Measurements from ENCODE around the gene XPO5. TPM values are rescaled to one million over a fixed set of nuclear protein-coding genes. Genes with fewer than 3 reads are reported as not detected.
A peak's percentile ranks its signal among the peaks of the same experiment; 100 is the strongest.

The XPO5 gene
- total RNA-seq (10 to 100 TPM; 43.4 to 51.6 TPM), polyA plus RNA-seq (1 to 10 TPM; 5.1 to 8.7 (median 7.5) TPM), total RNA-seq (62.1 to 243 (median 88.0) reads per million in 6 experiments)

GRCh38 chr6:43575772-43576551 lies at the start of gene XPO5, which contains the start of gene POLH:
Gene XPO5 (minus strand): TSS chr6:43576038. CDS start chr6:43575864, 174 bp downstream.
Gene POLH (plus strand): TSS chr6:43576185. CDS start chr6:43582320, 6,135 bp downstream.
- Mint-ChIP-seq H3K27ac (peak within 1 kb of the TSS; percentile 81 to 98 (median 93)), H3K4me3 (peak within 1 kb of the TSS; percentile 90 to 99 (median 97))
- POLR2A ChIA-PET: interaction anchor here (0.6 to 2.1 kb wide), 7 partner anchors 8 to 139 kb away, joined by 3 to 9 read pairs (median 5); partner anchors contain the start of genes MAD2L1BP, POLR1C and YIPF3

GRCh38 chr6:43625393-43625992 lies 49.7 kb upstream of the XPO5 start:
- H3K27ac Mint-ChIP-seq: peak overlapping the region in 5 of 10 donors; percentile 7 to 81 (median 41)
- H3K4me3 Mint-ChIP-seq: no peak overlapping the region
- ATAC-seq: no peak
- H3K27me3 Mint-ChIP-seq: no peaks in the 10 kb centered on the region
- peaks cover 24 to 47% (median 34%) of the 10 kb centered on the region in 4 donors for H3K4me1 Mint-ChIP-seq
- no peaks in the 10 kb centered on the region for H3K9me3 Mint-ChIP-seq
- POLR2A ChIA-PET: no interaction called here
- DNase-seq: no peak
- peaks cover 0 to 58% (median 5%) of the 10 kb centered on the region in 3 donors for H3K36me3 Mint-ChIP-seq

More at GRCh38 chr6:43575772-43576551, at the start of gene XPO5, which contains the start of gene POLH:
- no peaks in the 10 kb centered on the region for H3K27me3 Mint-ChIP-seq
- DNase-seq (peak; percentile 80 to 93 (median 90)), ATAC-seq (peak; percentile 92 to 94)
- H3K4me1 Mint-ChIP-seq: peaks cover 23 to 52% (median 45%) of the 10 kb centered on the region in 4 donors
- H3K9me3 Mint-ChIP-seq: no peaks in the 10 kb centered on the region
- peaks cover 0 to 25% (median 4%) of the 10 kb centered on the region in 3 donors for H3K36me3 Mint-ChIP-seq

GRCh38 chr6:43624786-43625288 lies 49.0 kb upstream of the XPO5 start:
- Mint-ChIP-seq H3K4me1 (peaks cover 21 to 42% (median 28%) of the 10 kb centered on the region in 4 donors), H3K9me3 (no peaks in the 10 kb centered on the region), H3K27me3 (no peaks in the 10 kb centered on the region), H3K27ac (peak overlapping the region in 2 of 10 donors; percentile 11 to 75), H3K4me3 (no peak overlapping the region), H3K36me3 (peaks cover 0 to 60% (median 5%) of the 10 kb centered on the region in 3 donors)
- DNase-seq (no peak), ATAC-seq (no peak)
- POLR2A ChIA-PET: no interaction called here

GRCh38 chr6:43623880-43624785 lies 48.3 kb upstream of the XPO5 start:
- DNase-seq (no peak), ATAC-seq (no peak)
- peaks cover 0 to 60% (median 5%) of the 10 kb centered on the region in 3 donors for H3K36me3 Mint-ChIP-seq
- no peak overlapping the region for H3K4me3 Mint-ChIP-seq
- no peaks in the 10 kb centered on the region for H3K9me3 Mint-ChIP-seq
- no peaks in the 10 kb centered on the region for H3K27me3 Mint-ChIP-seq
- peaks cover 19 to 36% (median 26%) of the 10 kb centered on the region in 4 donors for H3K4me1 Mint-ChIP-seq
- POLR2A ChIA-PET: no interaction called here
- H3K27ac Mint-ChIP-seq: peak overlapping the region in 2 of 10 donors; percentile 58 to 71

- peaks cover 13 to 24% (median 15%) of the 10 kb centered on the region in 4 donors for H3K4me1 Mint-ChIP-seq
- H3K27ac Mint-ChIP-seq: peak overlapping the region in 5 of 10 donors; percentile 12 to 66 (median 43)
- POLR2A ChIA-PET: no interaction called here
- H3K27me3 Mint-ChIP-seq: no peaks in the 10 kb centered on the region
- DNase-seq (no peak), ATAC-seq (no peak)
- H3K4me3 Mint-ChIP-seq: no peak overlapping the region
- H3K36me3 Mint-ChIP-seq: peaks cover 0 to 60% (median 5%) of the 10 kb centered on the region in 3 donors
- H3K9me3 Mint-ChIP-seq: no peaks in the 10 kb centered on the region
Measured at GRCh38 chr6:43622541-43622940, 46.7 kb upstream of the XPO5 start.

GRCh38 chr6:43621836-43622180 lies 46.0 kb upstream of the XPO5 start:
- ATAC-seq: no peak
- H3K9me3 Mint-ChIP-seq: no peaks in the 10 kb centered on the region
- POLR2A ChIA-PET: no interaction called here
- DNase-seq: no peak
- peaks cover 0 to 57% (median 5%) of the 10 kb centered on the region in 3 donors for H3K36me3 Mint-ChIP-seq
- H3K27me3 Mint-ChIP-seq: no peaks in the 10 kb centered on the region
- H3K4me3 Mint-ChIP-seq: no peak overlapping the region
- peak overlapping the region in 3 of 10 donors; percentile 12 to 63 (median 40) for H3K27ac Mint-ChIP-seq
- peaks cover 5 to 17% (median 10%) of the 10 kb centered on the region in 4 donors for H3K4me1 Mint-ChIP-seq

GRCh38 chr6:43621078-43621835 lies 45.4 kb upstream of the XPO5 start:
- no peaks in the 10 kb centered on the region for H3K9me3 Mint-ChIP-seq
- peaks cover under 1 to 11% (median 5%) of the 10 kb centered on the region in 4 donors for H3K4me1 Mint-ChIP-seq
- no peak overlapping the region for H3K4me3 Mint-ChIP-seq
- DNase-seq (no peak), ATAC-seq (no peak)
- H3K27ac Mint-ChIP-seq: peak overlapping the region in 3 of 10 donors; percentile 40 to 62 (median 47)
- POLR2A ChIA-PET: no interaction called here
- H3K36me3 Mint-ChIP-seq: peaks cover 0 to 55% (median 5%) of the 10 kb centered on the region in 3 donors
- no peaks in the 10 kb centered on the region for H3K27me3 Mint-ChIP-seq

GRCh38 chr6:43616725-43617472 lies 41.1 kb upstream of the XPO5 start:
- Mint-ChIP-seq H3K9me3 (no peaks in the 10 kb centered on the region), H3K4me3 (no peak overlapping the region), H3K4me1 (peaks cover 0 to under 1% (median 0%) of the 10 kb centered on the region in 4 donors), H3K27me3 (no peaks in the 10 kb centered on the region), H3K27ac (peak overlapping the region in 5 of 10 donors; percentile 25 to 72 (median 57)), H3K36me3 (peaks cover 5 to 43% (median 7%) of the 10 kb centered on the region in 3 donors)
- POLR2A ChIA-PET: interaction anchor here (0.7 kb wide), 2 partner anchors 43 to 418 kb away, joined by 3 read pairs; no protein-coding TSS in a partner anchor
- no peak for DNase-seq
- ATAC-seq: no peak

- peaks cover 4 to 44% (median 5%) of the 10 kb centered on the region in 3 donors for H3K36me3 Mint-ChIP-seq
- ATAC-seq (no peak), DNase-seq (no peak)
- H3K4me3 Mint-ChIP-seq: no peak overlapping the region
- H3K4me1 Mint-ChIP-seq: peaks cover 0 to under 1% (median 0%) of the 10 kb centered on the region in 4 donors
- POLR2A ChIA-PET: interaction anchor here (0.9 to 1.6 kb wide), 3 partner anchors 12 to 55 kb away, joined by 3 to 6 read pairs (median 3); partner anchors contain the start of gene GTPBP2
- H3K27me3 Mint-ChIP-seq: no peaks in the 10 kb centered on the region
- no peak overlapping the region for H3K27ac Mint-ChIP-seq
- H3K9me3 Mint-ChIP-seq: no peaks in the 10 kb centered on the region
Measured at GRCh38 chr6:43614396-43614730, 38.5 kb upstream of the XPO5 start.

GRCh38 chr6:43613721-43614395 lies 38.0 kb upstream of the XPO5 start:
- Mint-ChIP-seq H3K27me3 (no peaks in the 10 kb centered on the region), H3K27ac (peak overlapping the region in 4 of 10 donors; percentile 9 to 85 (median 52)), H3K9me3 (no peaks in the 10 kb centered on the region), H3K36me3 (peaks cover 4 to 47% (median 5%) of the 10 kb centered on the region in 3 donors), H3K4me3 (no peak overlapping the region), H3K4me1 (peaks cover 0 to 4% (median 1%) of the 10 kb centered on the region in 4 donors)
- DNase-seq (no peak), ATAC-seq (no peak)
- POLR2A ChIA-PET: interaction anchor here (0.9 to 1.6 kb wide), 3 partner anchors 12 to 55 kb away, joined by 3 to 6 read pairs (median 3); partner anchors contain the start of gene GTPBP2

All from naive thymus-derived CD8-positive, alpha-beta T cell (primary cell).